T1000 (cell line): ENCODE results near the gene JTB.
"Not testable (repeated sequence)": the region's sequence is repeated elsewhere in the genome, so short reads cannot be mapped to it uniquely, and the experiment has no call there.

ENCODE experiments used
- DNase-seq: peaks from one replicate; lab custom pipeline; 2025; ENCODE audit warnings: mixed read lengths; lab: John Stamatoyannopoulos, UW

The JTB gene

DNA sequence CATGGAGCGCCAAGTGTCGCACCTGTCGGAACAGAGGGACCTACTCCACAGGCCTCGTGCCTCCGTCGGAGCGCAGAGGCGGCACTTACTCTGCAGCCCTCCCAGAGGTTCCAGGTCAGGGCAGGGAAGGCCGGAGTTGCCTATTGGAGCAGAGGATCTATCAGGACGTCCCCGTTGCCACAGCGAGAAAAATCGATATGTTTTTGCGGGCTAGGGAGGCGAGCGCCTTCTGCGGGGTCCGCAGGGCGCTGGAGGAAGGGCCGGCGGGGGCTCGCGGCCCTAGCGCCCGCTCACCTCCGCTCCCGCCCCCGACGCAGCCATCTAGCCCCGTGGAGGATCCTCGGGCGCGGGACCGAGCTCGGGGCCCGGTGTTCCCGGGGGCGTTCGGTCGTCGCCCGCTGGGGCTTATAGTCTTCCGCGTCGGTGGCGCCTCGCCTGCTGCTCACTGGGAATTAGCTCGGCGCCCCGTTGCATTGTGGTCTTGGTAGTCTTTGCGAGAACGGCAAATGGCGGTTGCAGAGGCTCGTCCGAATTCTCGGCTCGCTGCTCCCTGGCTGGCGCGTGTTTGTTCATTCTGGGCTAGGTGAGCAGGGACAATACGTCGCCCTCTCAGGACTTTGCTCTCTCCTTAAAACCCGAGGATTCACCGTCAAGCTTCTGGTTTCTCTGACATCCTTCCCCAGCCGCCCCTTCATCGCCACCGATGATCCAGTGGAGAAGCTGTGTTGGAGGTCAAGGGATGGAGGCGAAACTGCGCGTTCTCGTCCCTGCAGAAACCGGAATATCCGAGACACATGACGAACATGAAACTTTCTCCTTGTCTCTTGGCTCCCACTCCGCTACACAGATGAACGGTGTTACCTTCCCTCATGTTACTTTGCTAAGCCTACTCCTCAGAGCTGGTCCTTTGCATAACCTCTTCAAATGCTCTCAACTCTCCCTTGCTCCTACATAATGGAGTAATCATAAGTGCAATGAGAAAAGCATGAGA, at the start of gene JTB:
Gene JTB, minus strand, starts transcription at position 425 of the 991 bp plus-strand sequence. Its CDS starts 422 bp downstream, at position 3.
- peak; percentile 37 for DNase-seq

DNA sequence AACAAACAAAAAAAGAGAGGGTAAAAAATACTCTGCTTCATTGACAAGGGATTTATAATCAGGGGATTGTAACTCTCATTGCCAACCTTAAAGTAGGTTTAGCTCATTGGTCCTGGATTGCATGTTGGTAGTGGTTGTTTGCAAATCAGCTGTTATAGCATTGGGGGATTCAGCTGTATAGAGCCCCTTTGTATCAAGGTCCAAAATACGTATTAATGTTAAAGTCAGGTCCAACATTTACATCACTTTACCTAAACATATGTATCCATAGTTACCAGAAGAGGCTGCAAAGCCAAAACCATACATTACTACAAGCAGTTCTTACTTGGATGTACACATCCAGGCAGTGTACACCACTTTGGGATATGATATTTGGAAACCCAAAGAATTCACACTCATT, 42.5 kb upstream of the JTB start:
- DNase-seq, result no peak

DNA sequence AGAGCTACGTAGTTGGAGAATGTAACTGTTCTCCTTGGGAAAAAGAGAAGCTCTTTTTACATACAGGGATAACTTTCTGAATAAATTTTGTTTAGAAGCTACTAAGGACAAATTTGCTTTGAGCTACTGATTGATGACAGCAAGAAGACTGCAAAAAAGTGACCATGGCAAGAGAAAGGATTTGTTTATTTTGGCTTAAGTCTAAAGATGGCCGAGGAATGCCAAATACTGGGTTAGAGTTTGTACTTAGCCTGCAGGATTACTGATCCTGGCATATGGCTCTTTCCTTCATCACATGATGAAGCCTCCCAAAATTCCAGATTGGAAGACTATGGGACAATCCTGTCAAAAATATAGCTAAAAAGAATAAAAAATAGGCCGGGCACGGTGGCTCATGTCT, 41.8 kb upstream of the JTB start:
- DNase-seq, result no peak

DNA sequence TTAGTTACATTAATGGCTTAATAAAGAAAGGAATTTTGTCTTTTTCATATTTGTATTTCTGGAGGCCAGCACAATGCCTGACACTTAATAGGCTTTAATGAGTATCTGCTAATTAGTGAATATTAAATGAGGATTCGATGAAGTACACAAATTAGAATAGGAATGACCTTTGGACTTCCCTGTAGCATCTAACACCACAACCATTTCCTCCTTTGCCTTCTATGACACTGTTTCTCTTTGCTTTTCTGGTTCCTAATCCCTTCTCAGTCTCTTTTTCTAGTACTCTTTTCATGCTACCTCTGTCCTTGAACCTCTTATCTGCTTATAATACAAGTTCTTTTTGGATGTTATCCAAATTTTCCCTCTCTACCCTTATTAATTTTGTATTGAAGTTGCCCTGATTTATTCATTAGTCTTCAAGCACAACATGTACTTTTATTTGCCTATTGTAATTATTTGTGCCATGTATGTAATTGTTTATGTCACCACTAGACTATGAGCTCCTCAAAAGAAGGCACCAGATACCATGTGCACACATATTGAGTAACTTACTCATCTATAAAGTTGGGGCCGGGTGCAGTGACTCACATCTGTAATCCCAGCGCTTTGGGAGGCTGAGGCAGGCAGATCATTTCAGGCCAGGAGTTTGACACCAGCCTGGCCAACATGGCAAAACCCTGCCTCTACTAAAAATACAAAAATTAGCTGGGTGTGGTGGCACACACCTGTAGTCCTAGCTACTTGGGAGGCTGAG, 36.9 kb upstream of the JTB start:
- no peak for DNase-seq

DNA sequence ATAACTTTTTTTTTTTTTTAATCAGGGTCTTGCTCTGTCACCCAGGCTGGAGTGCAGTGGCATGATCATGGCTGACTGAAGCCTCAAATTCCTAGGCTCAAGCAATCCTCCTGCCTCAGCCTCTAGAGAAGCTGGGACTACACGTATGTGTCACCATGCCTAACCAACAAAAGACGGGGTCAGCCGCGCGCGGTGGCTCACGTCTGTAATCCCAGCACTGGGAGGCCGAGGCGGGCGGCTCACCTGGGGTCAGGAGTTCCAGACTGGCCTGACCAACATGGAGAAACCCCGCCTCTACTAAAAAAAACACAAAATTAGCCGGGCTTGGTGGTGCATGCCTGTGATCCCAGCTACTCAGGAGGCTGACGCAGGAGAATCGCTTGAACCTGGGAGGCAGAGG, 35.1 kb upstream of the JTB start:
- not testable (repeated sequence) for DNase-seq

DNA sequence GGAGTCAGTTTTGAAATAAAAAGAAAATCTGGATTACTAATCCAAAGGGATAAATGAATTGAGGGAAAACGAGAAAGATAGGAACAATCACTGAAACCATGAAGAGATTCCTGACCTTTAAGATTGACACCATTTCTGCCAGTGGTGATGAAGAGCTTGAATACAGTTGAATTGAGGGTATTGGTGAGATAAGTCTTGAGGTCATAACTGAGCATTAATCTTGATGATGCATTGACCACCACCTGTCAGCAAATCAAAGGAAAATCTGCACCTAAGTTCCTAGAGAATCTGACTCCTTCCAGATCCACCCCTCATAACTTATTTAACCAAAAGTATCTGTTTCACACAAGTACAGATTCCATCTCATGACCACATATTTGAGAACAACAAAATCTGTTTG, 34.7 kb upstream of the JTB start:
- DNase-seq, result no peak

DNA sequence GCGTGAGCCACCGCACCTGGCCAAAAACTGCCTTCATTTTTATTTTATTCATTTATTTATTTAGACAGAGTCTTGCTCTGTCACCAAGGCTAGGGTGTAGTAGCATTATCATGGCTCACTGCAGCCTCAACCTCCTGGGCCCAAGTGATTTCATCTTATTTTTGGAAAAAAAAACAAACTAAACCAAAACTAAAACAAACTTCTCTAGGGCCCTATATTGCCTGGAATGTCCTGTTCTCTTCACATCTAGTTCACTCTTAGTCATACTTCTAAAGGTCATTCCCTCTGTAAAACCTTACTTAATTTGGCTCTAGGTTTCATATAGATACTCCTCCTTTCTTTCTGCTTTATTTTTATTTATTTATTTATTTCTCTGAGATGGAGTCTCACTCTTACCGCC, 28.7 kb upstream of the JTB start:
- DNase-seq, result no peak

DNA sequence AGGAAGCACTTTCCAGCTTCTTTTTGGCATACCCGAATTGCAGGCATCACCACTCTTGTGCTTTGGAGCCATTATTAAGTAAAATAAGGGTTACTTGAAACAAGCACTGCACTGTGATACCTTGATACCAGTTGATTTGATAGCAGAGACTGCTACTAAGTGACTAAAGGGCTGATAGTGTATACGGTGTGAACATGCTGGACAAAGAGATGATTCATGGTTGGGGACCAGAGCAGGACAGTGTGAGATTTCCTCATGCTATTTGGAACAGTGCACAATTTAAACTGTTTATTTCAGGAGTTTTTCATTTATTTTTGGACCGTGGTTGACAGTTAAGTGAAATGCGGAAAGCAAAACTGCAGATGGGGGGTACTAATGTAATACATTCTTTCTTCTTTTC, 22.9 kb upstream of the JTB start:
- DNase-seq, result no peak

DNA sequence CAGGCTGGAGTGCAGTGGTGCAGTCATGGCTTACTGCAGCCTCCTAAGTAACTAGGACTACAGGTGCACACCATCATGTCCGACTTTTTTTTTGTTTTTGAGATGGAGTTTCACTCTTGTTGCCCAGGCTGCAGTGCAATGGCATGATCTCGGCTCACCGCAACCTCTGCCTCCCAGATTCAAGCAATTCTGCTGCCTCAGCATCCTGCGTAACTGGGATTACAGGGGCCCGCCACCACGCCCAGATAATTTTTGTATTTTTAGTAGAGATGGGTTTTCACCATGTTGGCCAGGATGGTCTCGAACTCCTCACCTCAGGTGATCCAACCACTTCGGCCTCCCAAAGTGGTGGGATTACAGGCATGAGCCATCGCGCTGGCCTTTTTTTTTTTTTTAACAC, 19.4 kb upstream of the JTB start:
- not testable (repeated sequence) for DNase-seq

DNA sequence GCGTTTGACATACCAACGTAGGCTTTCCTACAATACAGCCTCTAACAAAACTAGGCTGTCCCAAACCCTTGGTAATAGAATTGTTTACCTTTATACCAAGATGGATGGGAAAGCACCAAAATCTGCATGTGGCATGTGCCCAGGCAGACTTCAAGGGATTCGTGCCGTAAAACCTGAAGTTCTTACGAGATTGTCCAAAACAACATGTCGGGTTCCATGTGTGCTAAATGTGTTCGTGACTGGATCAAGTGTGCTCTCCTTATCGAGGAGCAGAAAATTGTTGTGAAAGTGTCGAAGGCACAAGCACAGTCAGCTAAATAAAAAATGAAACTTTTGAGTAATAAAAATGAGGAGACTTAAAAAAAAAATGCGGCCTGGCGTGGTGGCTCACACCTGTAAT, 18.2 kb upstream of the JTB start:
- no peak for DNase-seq

DNA sequence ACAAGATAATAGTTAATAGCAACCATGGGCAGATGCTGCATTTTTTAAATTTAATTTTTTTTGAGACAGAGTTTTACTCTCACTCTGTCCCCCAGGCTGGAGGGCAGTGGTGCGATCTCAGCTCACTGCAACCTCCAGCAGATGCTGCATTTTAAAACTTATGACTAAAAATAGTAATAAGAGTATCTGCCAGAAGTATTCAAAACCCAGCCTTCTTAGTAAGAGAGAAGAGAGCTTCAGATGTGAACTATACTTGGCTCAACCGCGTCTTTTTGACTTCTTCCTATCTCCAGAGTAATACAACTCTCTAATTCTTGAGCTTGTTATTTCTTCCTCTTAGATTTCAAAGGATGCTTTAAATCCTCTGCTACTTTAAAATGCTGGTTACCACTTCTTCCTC, 17.7 kb upstream of the JTB start:
- no peak for DNase-seq

DNA sequence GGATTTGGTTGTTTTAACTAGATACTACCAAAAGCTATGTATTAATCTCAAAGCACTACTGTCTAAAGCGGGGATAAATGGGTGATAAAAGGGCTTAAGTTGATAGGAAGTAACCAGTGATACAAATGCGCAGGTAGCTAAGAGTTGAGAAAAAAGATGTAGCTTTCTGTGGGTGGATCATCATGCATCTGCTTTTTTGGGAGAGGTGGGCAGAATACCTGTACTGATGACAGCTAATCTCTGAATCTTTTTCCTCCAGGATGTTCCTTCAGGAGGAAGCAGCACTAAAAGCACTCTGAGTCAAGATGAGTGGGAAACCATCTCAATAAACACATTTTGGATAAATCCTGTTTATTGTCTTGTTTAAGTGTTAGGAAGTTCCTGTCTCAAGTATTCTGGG, 14.3 kb upstream of the JTB start:
- no peak for DNase-seq

DNA sequence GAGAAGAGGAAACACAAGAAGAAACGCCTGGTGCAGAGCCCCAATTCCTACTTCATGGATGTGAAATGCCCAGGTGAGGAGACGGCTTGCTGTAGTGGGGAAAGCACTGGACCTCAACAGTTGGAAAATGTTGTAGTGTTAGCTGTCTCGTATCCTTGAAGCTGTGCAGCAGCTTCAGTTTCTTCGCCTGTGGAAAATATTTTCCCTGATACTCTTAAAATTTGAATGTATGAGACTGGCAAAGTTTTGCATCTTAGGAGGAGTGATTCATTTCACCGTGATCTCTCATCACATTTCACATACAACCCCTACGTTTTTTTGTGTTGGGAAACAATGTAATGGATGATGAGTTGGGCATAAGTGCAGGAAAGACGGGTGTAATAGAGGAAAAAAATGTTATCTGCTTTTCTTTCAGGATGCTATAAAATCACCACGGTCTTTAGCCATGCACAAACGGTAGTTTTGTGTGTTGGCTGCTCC, 13.7 kb upstream of the JTB start:
- no peak for DNase-seq

DNA sequence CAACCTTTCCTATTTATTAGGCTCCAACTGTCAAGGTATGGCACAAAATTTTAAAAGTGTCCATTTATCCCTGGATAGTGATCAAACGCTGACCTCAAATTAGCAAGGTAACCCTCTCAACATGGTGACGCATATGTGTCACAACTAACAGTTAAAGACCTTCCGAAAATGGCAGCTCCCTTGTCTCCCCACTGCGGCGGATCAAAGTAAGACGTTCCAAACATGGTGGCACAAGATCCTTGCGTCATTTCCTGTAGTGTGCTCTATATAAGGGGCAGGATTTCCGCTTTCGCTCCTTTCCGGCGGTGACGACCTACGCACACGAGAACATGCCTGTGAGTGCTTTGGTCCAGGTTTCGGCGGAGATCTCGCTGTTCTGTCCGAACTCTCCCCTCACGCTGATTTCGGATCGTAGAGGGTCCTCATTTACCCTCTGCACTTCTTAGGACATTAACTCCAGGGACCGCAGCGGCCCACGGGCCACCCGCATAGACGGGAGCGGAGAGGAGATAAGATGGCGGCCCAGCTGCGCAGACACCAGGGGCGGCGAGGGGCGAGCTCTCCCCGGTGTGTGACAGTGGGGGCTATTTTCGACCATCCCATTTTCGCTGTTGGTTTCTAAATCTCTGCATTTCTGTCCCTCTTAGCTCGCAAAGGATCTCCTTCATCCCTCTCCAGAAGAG, 13.1 kb upstream of the JTB start, which contains the start of gene RPS27:
Gene RPS27, plus strand, starts transcription at position 295 of the 683 bp plus-strand sequence. Its CDS starts 35 bp downstream, at position 330.
- peak; percentile 86 for DNase-seq

DNA sequence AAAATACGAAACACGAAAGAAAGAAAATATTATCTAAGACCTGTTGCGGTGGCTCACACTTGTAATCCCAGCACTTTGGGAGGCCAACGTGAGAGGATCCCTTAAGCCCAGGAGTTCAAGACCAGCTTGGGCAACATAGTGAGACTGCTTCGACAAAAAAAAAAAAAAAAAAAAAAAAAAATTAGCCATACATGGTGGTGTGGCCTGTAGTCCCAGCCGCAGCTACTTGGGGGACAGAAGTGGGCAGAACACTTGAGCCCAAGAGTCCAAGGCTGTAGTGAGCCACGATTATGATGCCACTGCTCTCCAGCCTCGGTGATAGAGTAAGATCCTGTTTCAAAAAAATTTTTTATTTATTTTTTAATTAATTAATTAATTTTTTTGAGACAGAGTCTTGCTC, 10.1 kb upstream of the JTB start:
- no peak for DNase-seq

DNA sequence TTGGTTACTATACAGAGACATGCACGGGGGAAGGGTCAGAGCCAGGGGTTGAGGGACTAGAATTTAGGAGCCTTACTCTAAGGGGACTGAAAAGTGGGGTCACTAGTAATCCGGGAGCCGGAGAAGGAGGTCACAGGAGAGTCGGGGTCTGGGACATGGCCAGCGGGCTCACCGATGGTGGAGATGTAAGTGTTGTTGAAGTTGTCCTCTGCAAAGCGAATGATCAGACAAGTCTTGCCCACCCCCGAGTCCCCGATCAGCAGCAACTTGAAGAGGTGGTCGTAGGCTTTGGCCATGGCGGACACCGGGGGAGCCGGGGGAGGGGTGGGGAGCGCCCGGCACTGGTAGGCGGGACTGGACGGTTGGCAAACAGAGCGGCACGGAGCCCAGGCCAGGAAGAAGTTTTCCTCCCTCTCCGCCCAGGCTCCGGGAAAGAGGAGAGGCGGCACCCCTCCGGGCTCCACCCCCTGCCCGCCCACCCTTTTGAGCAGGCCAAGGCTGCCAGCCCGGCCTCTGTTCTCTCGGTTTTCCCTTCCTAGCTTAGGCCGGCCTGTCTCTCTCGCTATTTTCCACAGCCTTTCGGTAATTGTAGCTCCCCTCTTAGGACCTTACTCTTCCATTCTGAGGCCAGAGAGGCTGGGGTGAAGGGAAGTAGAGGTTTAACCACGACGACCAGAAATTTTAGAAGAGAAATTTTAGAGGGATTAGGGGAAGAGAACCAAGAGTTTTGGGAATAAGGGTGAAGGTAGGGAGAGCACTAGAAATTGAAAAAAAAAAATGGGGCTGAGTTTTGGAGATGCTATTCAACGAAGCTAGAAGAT, 8.7 kb upstream of the JTB start, which contains the start of gene RAB13:
Gene RAB13, minus strand, starts transcription at position 399 of the 821 bp plus-strand sequence. Its CDS starts 103 bp downstream, at position 296.
- peak; percentile 68 for DNase-seq

DNA sequence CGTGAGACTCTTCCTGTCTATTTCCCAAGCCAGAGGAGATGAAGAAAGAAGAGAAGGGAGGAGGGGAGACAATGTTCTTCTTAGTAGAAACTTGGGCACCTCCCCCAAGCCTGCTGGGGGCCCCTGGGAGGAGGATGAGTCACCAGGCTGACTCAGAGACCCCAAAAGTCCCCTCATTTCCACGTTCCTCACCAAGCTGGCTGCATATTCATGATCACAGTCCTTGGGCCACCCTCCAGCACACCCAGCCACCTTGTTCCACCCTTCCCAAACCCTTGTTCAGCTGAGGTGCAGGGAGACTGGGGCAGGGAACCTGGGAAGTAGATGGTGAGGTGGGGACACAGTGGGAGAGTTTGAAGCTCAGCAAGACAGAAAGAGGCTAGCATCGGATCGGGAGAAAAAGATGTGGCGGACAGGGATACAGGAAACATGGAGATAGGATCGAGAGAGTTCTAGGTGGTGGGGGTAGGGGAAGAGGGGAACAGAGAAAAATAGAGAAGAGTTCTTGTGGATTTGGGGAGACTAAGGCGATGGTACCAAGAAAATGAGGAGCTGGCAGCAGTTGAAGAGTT, 8.0 kb upstream of the JTB start:
- DNase-seq, result peak; percentile 23

DNA sequence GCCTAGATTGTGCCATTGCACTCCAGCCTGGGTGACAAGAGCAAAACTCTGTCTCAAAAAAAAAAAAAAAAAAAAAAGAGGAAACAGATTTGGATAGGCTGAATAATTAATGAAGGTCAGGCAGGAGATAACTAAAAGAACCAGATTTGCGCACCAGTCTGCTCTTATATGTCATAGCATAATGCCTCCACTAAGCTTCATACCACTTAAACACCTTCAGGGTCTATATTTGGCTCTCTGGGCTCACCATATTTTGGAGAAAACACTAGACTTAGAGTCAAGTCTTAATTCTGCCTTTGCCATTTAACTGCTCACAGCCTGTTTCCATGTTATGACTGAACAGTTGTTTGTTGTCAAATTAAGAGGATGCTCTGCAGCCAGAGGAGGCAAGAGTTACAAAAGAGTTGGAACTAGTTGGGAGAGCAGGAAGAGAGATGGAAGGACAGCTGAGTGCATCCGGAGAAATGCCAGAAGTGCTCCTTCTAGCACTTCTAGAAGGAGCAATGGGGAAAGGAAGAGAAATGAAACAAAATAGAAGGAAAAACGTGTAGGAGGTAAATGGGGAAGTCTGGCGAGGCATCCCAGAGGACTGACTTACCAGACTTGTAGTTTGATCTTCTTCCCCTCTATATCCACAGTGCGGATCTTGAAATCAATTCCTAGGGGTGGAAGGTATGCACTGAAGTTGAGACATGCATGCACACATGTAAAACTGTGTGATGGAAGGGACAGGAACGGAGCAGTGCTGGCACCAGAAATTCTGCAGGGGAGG, 6.8 kb upstream of the JTB start:
- DNase-seq, result no peak

DNA sequence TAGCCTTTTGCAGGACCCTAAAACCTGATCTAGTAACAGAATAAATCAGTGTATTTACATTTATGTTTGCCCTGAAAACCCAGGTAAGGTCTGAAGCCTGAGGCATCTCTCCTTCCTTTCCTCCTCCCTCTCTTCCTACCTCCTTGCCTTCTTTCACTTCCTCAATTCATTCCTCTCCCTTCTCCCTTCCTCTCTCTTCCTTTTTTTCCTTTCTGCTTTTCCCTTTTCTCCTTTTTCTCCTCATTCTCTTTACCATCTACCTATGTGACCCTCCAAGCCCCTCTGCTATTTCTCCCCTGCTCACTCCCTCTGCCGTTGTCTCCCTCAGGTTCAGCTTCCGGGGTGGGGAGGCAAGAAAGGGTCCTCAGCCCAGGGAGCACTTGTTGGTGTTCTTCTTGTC, 4.3 kb upstream of the JTB start:
- not testable (repeated sequence) for DNase-seq

DNA sequence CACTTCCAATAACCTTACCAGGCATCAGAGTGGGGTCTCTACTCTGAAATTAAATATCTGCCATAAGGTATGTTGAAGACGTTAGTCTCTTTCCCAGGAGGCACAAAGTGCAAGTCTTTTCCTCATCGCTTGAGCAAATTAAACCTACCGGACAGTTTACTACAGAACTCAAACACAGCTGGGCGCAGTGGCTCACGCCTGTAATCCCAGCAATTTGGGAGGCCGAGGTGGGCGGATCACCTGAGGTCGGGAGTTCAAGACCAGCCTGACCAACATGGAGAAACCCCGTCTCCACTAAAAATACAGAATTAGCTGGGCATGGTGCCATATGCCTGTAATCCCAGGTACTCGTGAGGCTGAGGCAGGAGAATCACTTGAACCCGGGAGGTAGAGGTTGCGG, 1.6 kb upstream of the JTB start:
- DNase-seq, result not testable (repeated sequence)
